OCI-LY3 (cell line): Measurements from ENCODE around the gene EYS.

ENCODE experiments used
- EZH2phosphoT487 ChIP-seq: fragments of 200-600 bp; shearing (Covaris generic); IDR thresholded peaks from 2 replicates; pipeline ENCODE4 v1.6.1; 2018; ENCODE audit warnings: antibody characterized with exemption, mixed run types, low read depth
- TF ChIP-seq, protein P1 (sequence below): fragments of 200-600, 300-600 bp; sonication (generic); IDR thresholded peaks from 2 replicates; pipeline ENCODE4 v1.5.1; 2014; ENCODE audit warnings: antibody characterized with exemption, low read length, low read depth

DNA sequence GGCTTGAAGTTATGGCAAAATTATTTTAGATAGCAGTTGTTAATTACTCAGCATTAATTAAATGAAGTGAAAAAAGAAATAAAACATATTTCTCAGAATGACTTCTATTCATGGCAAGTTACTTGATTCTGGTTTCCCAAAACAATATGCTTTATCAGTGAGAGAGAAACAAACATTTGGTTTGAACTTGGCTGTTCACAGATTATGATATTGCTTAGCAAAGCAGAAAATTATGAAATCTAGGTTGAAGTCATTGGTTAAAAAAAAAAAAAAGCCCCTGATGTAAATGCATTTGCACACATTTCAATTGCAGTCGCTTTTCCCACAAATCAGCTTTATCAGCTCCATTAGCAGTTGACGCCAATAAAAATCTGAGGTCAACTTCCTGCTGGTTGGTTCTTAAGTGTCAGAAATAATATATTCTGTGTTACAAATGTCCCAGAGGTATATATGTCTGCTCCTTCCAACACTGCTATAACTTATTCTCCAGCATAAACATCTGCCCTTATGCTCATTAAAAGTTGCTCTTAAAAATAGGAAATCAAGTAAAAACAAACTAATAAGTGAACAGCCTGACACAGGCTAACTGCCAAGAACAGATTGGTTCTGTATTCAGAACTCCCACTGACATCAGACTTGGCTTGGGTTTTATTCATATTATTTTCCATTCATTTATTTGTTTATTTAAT, 1796.0 kb downstream of the EYS start:
- TF ChIP-seq, protein P1, sequence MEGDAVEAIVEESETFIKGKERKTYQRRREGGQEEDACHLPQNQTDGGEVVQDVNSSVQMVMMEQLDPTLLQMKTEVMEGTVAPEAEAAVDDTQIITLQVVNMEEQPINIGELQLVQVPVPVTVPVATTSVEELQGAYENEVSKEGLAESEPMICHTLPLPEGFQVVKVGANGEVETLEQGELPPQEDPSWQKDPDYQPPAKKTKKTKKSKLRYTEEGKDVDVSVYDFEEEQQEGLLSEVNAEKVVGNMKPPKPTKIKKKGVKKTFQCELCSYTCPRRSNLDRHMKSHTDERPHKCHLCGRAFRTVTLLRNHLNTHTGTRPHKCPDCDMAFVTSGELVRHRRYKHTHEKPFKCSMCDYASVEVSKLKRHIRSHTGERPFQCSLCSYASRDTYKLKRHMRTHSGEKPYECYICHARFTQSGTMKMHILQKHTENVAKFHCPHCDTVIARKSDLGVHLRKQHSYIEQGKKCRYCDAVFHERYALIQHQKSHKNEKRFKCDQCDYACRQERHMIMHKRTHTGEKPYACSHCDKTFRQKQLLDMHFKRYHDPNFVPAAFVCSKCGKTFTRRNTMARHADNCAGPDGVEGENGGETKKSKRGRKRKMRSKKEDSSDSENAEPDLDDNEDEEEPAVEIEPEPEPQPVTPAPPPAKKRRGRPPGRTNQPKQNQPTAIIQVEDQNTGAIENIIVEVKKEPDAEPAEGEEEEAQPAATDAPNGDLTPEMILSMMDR = no peak
- TF ChIP-seq EZH2phosphoT487 = no peak
